Activated T-helper 1 cell treated with anti-CD3 and anti-CD28 coated beads, Interleukin-2, amount 50 U/mL, for 16 hours (primary cell): Measurements from ENCODE around the gene GRPR.
"Not testable (repeated sequence)": the region's sequence is repeated elsewhere in the genome, so short reads cannot be mapped to it uniquely, and the experiment has no call there.

Experiments used
- DNase-seq, 2 donors: peaks; one replicate each; pipeline ENCODE4 v3.0.0-alpha.2; 2020; ENCODE audit warnings: low read depth in 1 of 2, low spot score in 1 of 2

GRPR gene

GRCh38 chrX:16137416-16138107, 14.2 kb downstream of the GRPR start:
- no peak for DNase-seq

DNA sequence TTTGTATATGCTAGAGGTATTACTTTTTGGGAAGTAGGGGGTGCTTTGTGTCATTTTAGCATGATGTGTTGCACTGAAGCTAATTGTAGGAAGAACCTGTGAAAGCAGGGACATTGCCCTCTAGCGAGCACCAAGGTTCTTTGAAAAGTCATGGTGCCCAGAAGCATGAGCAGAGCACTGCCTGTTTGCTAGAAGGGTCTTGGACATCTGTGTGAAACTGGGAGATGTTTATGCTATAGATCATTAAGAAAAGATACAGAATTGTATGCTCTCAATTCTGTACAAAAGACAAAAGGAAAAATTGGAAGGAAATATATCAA, 14.7 kb downstream of the GRPR start:
- DNase-seq = no peak

- no peak for DNase-seq
Measured at GRCh38 chrX:16140448-16140847, 17.1 kb downstream of the GRPR start.

DNA sequence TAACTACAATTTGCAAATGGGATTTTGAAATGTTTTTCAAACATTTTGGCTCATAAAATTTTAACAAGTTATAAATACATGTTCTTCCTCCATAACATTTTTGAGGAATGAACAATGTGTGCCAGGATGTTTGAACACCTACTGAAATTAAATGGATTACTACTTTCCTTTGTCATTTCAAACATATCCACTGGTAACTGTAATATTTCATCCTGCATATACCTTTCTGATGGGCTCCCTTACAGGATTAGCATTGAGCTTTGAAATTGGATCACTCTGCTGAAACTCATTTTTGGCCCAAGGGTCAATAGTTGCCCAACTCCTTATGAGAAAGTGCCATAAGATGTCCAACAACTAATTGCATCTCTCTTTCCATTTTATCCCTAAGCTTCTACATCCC, 17.6 kb downstream of the GRPR start:
- DNase-seq = no peak

DNA sequence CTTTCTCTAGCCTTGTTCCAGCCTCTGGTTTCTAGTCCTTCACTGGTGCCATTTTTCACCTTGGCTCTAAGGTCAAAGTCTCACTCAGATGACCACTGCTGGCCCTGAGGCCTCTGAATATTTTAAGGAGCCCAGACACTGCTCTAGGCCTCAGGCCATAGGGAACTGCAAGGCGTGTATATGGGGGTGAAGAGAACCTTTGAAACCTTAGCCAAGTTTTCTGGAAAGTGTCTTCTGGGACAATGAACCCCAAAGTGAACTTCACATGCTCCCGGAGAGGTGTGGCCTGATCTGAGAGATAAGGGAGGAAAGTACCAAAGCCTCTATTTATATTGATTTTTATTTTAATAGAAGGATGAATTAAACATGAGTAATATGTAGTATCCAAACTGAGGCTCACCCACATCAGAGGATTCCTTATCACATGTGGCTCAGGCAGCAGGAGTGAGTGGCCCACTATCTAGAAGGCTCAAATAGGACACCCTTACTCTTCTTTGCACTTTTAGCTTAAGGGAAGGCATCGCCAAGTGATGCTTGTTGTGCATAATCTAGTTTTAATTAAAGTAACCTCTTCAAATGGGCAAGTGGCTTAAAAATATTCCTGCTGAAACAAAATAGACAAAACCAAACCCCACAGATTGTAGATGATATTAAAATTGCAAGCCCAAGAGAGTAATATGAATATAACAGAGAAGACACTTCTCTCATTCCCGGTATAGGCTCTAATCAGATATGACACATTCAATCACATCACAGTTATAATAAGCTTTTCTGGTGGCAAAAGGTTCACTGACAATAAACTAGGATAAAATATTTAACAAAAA, 18.3 kb downstream of the GRPR start:
- no peak for DNase-seq

GRCh38 chrX:16142246-16142558, 18.8 kb downstream of the GRPR start:
- no peak for DNase-seq

DNA sequence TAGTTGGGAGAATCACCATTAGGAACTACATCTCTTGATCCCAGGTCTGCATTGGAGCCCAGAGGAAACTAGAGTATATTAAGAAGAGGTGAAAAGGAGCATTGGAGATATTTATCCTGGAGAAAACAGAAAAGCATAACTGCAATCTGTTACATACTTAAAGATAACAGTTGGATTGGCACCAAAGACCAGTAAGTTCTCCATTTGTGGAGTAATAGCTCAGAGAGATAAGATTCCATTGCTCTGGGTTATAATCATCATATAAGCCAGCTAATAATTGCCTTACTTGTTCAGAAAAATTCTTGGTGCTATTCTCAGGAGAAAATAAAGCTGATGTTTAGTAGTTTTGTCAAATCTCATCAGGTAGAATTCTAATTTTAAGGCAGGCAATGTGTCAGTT, 20.6 kb downstream of the GRPR start:
- DNase-seq = no peak

GRCh38 chrX:16144420-16144819, 21.1 kb downstream of the GRPR start:
- DNase-seq = no peak

DNA sequence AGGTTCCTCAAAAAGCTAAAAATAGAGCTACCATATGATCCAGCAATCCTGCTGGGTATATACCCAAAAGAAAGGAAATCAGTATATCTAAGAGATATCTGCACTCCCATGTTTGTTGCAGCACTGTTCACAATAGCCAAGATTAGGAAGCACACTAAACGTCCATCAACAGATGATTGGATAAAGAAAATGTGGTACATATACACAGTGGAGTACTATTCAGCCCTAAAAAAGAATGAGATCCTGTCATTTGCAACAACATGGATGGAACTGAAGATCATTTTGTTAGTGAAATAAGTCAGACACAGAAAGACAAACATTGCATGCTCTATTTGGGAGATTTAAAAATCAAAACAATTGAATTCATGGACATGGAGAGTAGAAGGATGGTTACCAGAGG, 21.7 kb downstream of the GRPR start:
- not testable (repeated sequence) for DNase-seq

GRCh38 chrX:16145656-16146055, 22.3 kb downstream of the GRPR start:
- DNase-seq = no peak

DNA sequence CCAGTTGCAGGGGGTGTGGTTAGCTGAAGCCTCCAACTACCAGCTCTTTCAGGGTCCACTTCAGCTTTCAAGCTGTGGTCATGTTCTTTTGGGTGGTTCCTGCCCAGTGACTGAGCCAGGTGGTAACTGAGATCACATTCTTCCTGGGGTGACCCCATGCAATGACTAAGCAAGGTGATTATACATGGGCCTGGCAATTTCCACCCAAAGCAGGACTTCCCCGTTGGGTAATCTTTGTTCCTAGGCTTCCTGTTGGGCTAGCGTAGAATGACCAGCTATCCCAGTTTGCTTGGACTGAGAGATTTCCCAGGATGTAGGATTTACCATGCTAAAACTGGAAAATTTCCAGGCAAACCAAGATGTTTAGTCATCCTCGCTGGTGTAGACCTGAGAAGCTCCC, 25.5 kb downstream of the GRPR start:
- no peak for DNase-seq

DNA sequence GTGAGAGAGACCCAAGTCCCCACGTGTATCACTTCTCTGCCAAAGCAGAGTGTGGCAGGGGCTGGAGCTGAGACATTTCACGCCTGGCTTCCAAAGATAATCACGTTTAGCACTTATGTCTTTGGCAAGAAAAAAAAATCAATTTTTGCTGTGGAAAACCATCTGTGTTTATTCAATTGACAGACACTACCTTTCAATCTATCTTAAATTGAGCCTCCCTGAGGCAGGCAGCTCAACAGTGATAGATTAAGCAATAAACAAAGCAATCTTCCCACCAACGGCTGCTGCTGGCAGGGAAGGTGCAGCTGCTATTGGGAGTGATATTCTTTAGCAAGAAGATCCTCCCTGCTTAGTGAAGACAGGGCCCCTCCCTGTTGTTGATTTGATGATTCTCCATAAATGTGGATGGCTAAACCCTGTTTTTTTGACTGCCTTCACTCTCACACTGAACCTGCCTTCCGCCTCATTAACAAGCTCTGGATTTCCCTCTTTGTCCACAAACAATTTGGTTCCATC, 32.3 kb downstream of the GRPR start:
- DNase-seq = no peak

GRCh38 chrX:16156692-16157331, 33.4 kb downstream of the GRPR start:
- no peak for DNase-seq

DNA sequence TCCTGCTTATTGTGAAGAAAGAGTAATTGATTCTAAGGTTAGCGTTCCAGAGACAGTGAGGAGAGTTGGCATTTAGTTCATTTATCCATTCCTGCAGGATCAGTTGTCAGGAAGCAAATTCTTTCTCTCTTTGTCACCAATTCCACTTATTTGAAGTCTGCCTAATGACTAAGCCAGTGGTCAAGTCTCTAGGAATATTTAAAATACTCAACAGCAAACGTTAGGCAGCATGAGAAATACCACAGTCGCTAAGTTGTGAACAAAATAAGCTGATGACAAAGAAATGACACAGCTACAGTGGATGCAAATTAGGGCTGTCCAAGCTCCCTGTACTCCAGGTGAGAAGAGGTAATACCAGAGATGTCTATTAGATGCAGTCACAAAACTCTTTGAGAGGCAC, 37.4 kb downstream of the GRPR start:
- no peak for DNase-seq

DNA sequence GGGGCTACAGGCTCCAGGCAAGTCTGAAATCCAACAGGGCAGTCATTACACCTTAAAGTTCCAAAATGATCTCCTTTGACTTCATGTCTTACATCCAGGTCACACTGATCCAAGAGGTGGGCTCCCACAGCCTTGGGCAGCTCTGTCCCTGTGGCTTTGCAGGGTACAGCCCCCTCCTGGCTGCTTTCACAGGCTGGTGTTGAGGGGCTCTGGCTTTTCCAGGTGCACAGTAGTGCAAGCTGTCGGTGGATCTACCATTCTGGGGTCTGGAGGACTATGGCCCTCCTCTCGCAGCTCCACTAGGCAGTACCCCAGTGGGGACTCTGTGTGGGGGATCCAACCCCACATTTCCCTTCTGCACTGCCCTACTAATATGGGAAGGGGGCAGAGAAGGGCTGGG, 37.8 kb downstream of the GRPR start:
- not testable (repeated sequence) for DNase-seq

GRCh38 chrX:16162391-16162790, 39.0 kb downstream of the GRPR start:
- no peak for DNase-seq

DNA sequence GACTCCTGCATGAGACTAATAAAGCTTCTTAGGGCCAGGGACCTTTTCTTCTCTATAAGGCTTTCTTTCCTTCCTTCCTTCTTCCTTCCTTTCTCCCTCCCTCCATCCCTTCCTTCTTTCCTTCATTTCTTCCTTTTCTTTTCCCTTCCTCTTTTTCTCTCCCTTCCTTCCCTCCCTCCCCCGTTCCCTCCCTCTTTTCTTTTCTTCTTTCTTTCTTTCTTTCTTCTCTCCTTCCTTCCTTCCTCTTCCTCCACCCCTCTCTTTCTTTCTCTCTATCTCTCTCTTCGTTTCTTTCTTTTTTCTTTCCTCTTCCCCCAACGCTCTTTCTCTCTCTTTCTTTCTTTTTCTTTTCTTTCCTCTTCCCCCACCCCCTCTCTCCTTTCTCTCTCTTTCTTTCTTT, 41.4 kb downstream of the GRPR start:
- DNase-seq = no peak

GRCh38 chrX:16167181-16167580, 43.8 kb downstream of the GRPR start, which contains the start of gene MAGEB17:
TSS of gene MAGEB17 (plus strand) at chrX:16167481. CDS start at chrX:16170383, 2,902 bp downstream.
- DNase-seq = no peak

GRCh38 chrX:16171039-16171438, 47.7 kb downstream of the GRPR start:
- no peak for DNase-seq

- no peak for DNase-seq
Measured at GRCh38 chrX:16171944-16172343, 48.6 kb downstream of the GRPR start.

- DNase-seq = no peak
Measured at GRCh38 chrX:16172391-16172790, 49.0 kb downstream of the GRPR start.
